ENCODE measurements around the gene DPP6.

- TF ChIP-seq CTCF (IDR thresholded peaks at IDR 0.05): no peak
- TF ChIP-seq POLR2AphosphoS5 (IDR thresholded peaks at IDR 0.05): no peak
- no peak for TF ChIP-seq POLR2A (IDR thresholded peaks at IDR 0.05)
- no peak for TF ChIP-seq EP300 (IDR thresholded peaks at IDR 0.05)
Observed at GRCh38 chr7:154721086-154721485, 668.9 kb downstream of the DPP6 start.
